Karpas-422 (cell line): ENCODE results near the gene PRKCE. TPM values are rescaled to one million over a fixed set of nuclear protein-coding genes. Genes with fewer than 3 reads are reported as not detected.

ENCODE experiments used
- DNase-seq: peaks from one replicate; pipeline ENCODE4 v3.0.0-alpha.2; 2015
- H2AFZ ChIP-seq: fragments of 200-600 bp; sonication (generic); 2 replicates; pipeline ENCODE4 v1.6.1; 2014; ENCODE audit warnings: antibody characterized with exemption, low read length, mixed read lengths
- H3K27ac ChIP-seq: fragments of 200-600 bp; sonication (generic); 2 replicates; pipeline ENCODE4 v1.5.1; 2014; ENCODE audit warnings: mild to moderate bottlenecking, low read length, moderate library complexity
- H3K27me3 ChIP-seq: fragments of 200-600 bp; sonication (generic); 2 replicates; pipeline ENCODE4 v1.6.1; 2014; ENCODE audit warnings: low read length, mixed read lengths
- H3K36me3 ChIP-seq: fragments of 200-600 bp; sonication (generic); 2 replicates; pipeline ENCODE4 v1.6.1; 2014; ENCODE audit warnings: low read length, mixed read lengths; ENCODE audit not compliant: insufficient read depth
- H3K4me1 ChIP-seq: fragments of 200-600 bp; sonication (generic); 2 replicates; pipeline ENCODE4 v1.6.1; 2014; ENCODE audit warnings: mild to moderate bottlenecking, low read length, mixed read lengths
- H3K4me2 ChIP-seq: fragments of 200-600 bp; sonication (generic); 2 replicates; pipeline ENCODE4 v1.6.1; 2014; ENCODE audit warnings: low read length, low read depth, mild to moderate bottlenecking; ENCODE audit not compliant: poor library complexity, severe bottlenecking
- H3K4me3 ChIP-seq: fragments of 200-600 bp; sonication (generic); 2 replicates; pipeline ENCODE4 v1.5.1; 2014; ENCODE audit warnings: mild to moderate bottlenecking, antibody characterized with exemption, low read length, mixed read lengths
- H3K79me2 ChIP-seq: fragments of 200-600 bp; sonication (generic); 2 replicates; pipeline ENCODE4 v1.6.1; 2014; ENCODE audit warnings: mild to moderate bottlenecking, low read length, mixed read lengths
- H3K9ac ChIP-seq: fragments of 200-600 bp; sonication (generic); 2 replicates; pipeline ENCODE4 v1.6.0; 2014; ENCODE audit warnings: low read length
- H3K9me2 ChIP-seq: fragments of 200-600 bp; sonication (generic), shearing (Covaris generic); replicated peaks from 2 replicates; pipeline ENCODE4 v1.6.0; 2014; ENCODE audit warnings: mild to moderate bottlenecking, low read length, moderate library complexity; ENCODE audit not compliant: insufficient read depth
- H3K9me3 ChIP-seq: fragments of 300-700, 200-600 bp; sonication (generic); 2 replicates; pipeline ENCODE4 v1.6.1; 2014; ENCODE audit warnings: low read length, mixed read lengths
- H4K20me1 ChIP-seq: fragments of 200-600 bp; sonication (generic); 2 replicates; pipeline ENCODE4 v1.6.1; 2014; ENCODE audit warnings: mild to moderate bottlenecking, antibody characterized with exemption, low read length, low read depth; ENCODE audit not compliant: insufficient read depth
- total RNA-seq: library from RNA; depleted of rRNA; stranded (reverse); fragments of >200 nt; shearing (Covaris generic); gene quantifications from 2 replicates; pipeline ENCODE4 v1.2.3, GENCODE V29; 2014; ENCODE audit warnings: low replicate concordance

PRKCE gene
- total RNA-seq, 1 experiment from 2014 or later, result 61.8 TPM

DNA sequence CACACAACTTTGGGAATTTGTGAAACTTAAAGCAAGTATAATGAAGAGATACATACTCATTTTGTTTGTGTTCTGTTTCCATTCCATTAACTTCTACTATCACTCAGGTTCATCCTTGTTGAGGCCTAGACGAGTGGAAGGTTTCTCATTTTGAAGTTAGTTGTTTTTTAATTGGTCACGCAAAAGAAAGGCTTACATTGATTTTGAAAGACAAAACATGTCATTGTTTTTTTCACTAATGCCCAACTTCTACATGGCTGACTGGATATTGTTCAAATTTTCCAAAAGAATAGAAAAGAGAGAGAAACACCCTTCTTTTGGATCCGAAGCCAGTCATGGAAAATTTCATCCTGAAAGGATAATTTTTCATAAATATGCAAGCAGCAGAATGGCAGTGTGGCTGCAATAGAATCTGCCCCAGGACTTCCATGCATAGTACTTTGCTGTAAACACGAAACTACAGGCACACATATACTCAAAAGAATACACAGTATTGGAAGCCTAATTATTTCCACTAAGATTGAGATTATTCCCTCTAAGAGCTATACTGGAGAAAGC, 27.4 kb downstream of the PRKCE start:
- Histone ChIP-seq H3K36me3 (peaks cover 7% of the 10 kb centered on the region; the same call in 1 of the 2 replicates), H3K9me2 (no peaks in the 10 kb centered on the region), H3K4me2 (no peak overlapping the region), H4K20me1 (peaks cover 17% of the 10 kb centered on the region; the same call in 1 of the 2 replicates), H3K4me3 (no peak overlapping the region), H2AFZ (no peak overlapping the region), H3K27me3 (no peaks in the 10 kb centered on the region), H3K79me2 (peaks cover 99% of the 10 kb centered on the region), H3K9me3 (no peaks in the 10 kb centered on the region), H3K27ac (peak overlapping the region; percentile 40), H3K4me1 (peaks cover 95% of the 10 kb centered on the region), H3K9ac (no peak overlapping the region)
- DNase-seq, result no peak

- Histone ChIP-seq H3K79me2 (peaks cover 99% of the 10 kb centered on the region), H3K36me3 (peaks cover 7% of the 10 kb centered on the region; the same call in 1 of the 2 replicates)
Observed at GRCh38 chr2:45680351-45680967, 29.0 kb downstream of the PRKCE start.

GRCh38 chr2:45681675-45682074, 30.2 kb downstream of the PRKCE start:
- Histone ChIP-seq H2AFZ (no peak overlapping the region), H3K4me2 (peak overlapping the region; percentile 28), H3K27ac (peak overlapping the region; percentile 91), H3K79me2 (peaks cover 99% of the 10 kb centered on the region), H3K4me1 (peaks cover 95% of the 10 kb centered on the region), H3K9me2 (no peaks in the 10 kb centered on the region), H3K4me3 (no peak overlapping the region), H4K20me1 (no peaks in the 10 kb centered on the region; the same call in 1 of the 2 replicates), H3K27me3 (no peaks in the 10 kb centered on the region), H3K36me3 (peaks cover 7% of the 10 kb centered on the region; the same call in 1 of the 2 replicates), H3K9ac (no peak overlapping the region), H3K9me3 (no peaks in the 10 kb centered on the region)
- DNase-seq, result peak; percentile 80

More at GRCh38 chr2:45680351-45680967, 29.0 kb downstream of the PRKCE start:
- Histone ChIP-seq H3K9ac (no peak overlapping the region), H3K9me3 (no peaks in the 10 kb centered on the region), H3K27ac (peak overlapping the region; percentile 40; the same call in 1 of the 2 replicates), H4K20me1 (peaks cover 4% of the 10 kb centered on the region; the same call in 1 of the 2 replicates), H3K9me2 (no peaks in the 10 kb centered on the region), H3K4me3 (no peak overlapping the region), H3K27me3 (no peaks in the 10 kb centered on the region), H3K4me2 (peak overlapping the region; percentile 18), H2AFZ (no peak overlapping the region), H3K4me1 (peaks cover 95% of the 10 kb centered on the region)
- no peak for DNase-seq

DNA sequence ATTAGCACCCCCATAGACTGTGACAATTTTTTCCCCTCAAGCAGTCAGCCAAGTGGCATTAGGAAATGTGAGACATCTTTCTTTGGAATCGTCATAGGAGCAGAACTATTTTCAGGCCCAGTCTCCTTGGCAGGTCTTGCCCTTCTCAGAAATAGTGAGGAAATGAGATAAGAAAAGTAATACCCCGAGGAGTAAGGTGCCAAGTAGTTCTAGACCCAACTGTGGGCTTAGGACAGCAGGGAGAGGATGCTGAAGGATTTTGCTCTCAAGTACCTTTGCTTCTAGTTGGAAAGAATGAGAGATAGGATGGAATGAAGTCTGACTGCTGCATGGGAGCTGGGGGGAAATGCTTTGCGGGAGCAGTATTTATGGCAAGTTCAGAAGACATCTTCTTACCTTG, 31.8 kb downstream of the PRKCE start:
- Histone ChIP-seq H3K36me3 (peaks cover 7% of the 10 kb centered on the region; the same call in 1 of the 2 replicates), H3K27ac (peak overlapping the region; percentile 91), H3K9me3 (no peaks in the 10 kb centered on the region), H3K4me3 (no peak overlapping the region), H3K4me1 (peaks cover 100% of the 10 kb centered on the region), H2AFZ (no peak overlapping the region), H3K4me2 (peak overlapping the region; percentile 3), H3K27me3 (no peaks in the 10 kb centered on the region), H3K9ac (0 out of 2 replicates have a peak overlapping the region, but pooled peaks have one; percentile 4), H3K79me2 (peaks cover 100% of the 10 kb centered on the region), H4K20me1 (no peaks in the 10 kb centered on the region; the same call in 1 of the 2 replicates), H3K9me2 (no peaks in the 10 kb centered on the region)
- no peak for DNase-seq

DNA sequence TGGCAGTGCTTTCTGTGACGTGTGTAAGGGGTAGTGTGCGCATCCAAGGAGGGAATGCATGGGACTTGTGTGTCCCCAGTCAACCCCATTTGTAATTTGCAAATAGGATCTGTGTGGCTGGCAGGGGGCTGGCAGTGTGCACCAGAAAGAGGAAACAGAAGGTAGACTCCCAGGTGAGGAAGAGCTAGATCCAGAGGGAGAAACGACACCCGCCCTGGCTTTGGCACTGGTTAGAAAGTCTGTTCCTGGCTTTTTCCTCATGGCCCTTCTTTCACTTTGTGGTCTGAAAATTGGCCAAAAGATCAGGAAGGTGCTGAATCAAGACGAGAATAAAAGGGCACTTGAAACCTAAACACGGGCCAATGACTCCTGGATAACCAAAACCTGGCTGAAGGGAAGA, 33.3 kb downstream of the PRKCE start:
- no peak overlapping the region for H3K4me3 ChIP-seq
- no peaks in the 10 kb centered on the region for H3K27me3 ChIP-seq
- H4K20me1 ChIP-seq, result no peaks in the 10 kb centered on the region; the same call in 1 of the 2 replicates
- peak overlapping the region; percentile 91 for H3K27ac ChIP-seq
- peaks cover 100% of the 10 kb centered on the region for H3K4me1 ChIP-seq
- peaks cover 99% of the 10 kb centered on the region for H3K79me2 ChIP-seq
- H3K9me2 ChIP-seq, result no peaks in the 10 kb centered on the region
- no peak for DNase-seq
- no peaks in the 10 kb centered on the region for H3K9me3 ChIP-seq
- H3K9ac ChIP-seq, result no peak overlapping the region
- H3K36me3 ChIP-seq, result no peaks in the 10 kb centered on the region
- H2AFZ ChIP-seq, result no peak overlapping the region
- H3K4me2 ChIP-seq, result no peak overlapping the region

GRCh38 chr2:45685260-45685659, 33.8 kb downstream of the PRKCE start:
- H3K9me3 ChIP-seq, result no peaks in the 10 kb centered on the region
- no peak overlapping the region for H2AFZ ChIP-seq
- peaks cover 100% of the 10 kb centered on the region for H3K4me1 ChIP-seq
- DNase-seq, result no peak
- H3K27ac ChIP-seq, result peak overlapping the region; percentile 91
- H3K27me3 ChIP-seq, result no peaks in the 10 kb centered on the region
- no peaks in the 10 kb centered on the region for H3K9me2 ChIP-seq
- H3K4me3 ChIP-seq, result no peak overlapping the region
- no peaks in the 10 kb centered on the region for H3K36me3 ChIP-seq
- no peak overlapping the region for H3K9ac ChIP-seq
- peaks cover 99% of the 10 kb centered on the region for H3K79me2 ChIP-seq
- H3K4me2 ChIP-seq, result no peak overlapping the region
- H4K20me1 ChIP-seq, result no peaks in the 10 kb centered on the region; the same call in 1 of the 2 replicates

GRCh38 chr2:45687964-45688363, 36.5 kb downstream of the PRKCE start:
- no peaks in the 10 kb centered on the region for H3K36me3 ChIP-seq
- H4K20me1 ChIP-seq, result no peaks in the 10 kb centered on the region; the same call in 1 of the 2 replicates
- H3K9me3 ChIP-seq, result no peaks in the 10 kb centered on the region
- peak overlapping the region; percentile 91 for H3K27ac ChIP-seq
- peaks cover 100% of the 10 kb centered on the region for H3K4me1 ChIP-seq
- H2AFZ ChIP-seq, result no peak overlapping the region
- H3K4me2 ChIP-seq, result peak overlapping the region; percentile 64
- H3K27me3 ChIP-seq, result no peaks in the 10 kb centered on the region
- peak overlapping the region; percentile 20; the same call in 1 of the 2 replicates for H3K4me3 ChIP-seq
- peak overlapping the region; percentile 42; the same call in 1 of the 2 replicates for H3K9ac ChIP-seq
- peaks cover 99% of the 10 kb centered on the region for H3K79me2 ChIP-seq
- no peak for DNase-seq
- H3K9me2 ChIP-seq, result no peaks in the 10 kb centered on the region
